Measurements from ENCODE around the gene RNF220. TPM values are rescaled to one million over a fixed set of nuclear protein-coding genes. Genes with fewer than 3 reads are reported as not detected.

RNF220 gene
- total and polyA plus RNA-seq, 9 of the 15 experiments (the other 6 are each of a cell fraction or from before 2014, with no cell fraction given): 5.1 to 117 (median 66.9) TPM

DNA sequence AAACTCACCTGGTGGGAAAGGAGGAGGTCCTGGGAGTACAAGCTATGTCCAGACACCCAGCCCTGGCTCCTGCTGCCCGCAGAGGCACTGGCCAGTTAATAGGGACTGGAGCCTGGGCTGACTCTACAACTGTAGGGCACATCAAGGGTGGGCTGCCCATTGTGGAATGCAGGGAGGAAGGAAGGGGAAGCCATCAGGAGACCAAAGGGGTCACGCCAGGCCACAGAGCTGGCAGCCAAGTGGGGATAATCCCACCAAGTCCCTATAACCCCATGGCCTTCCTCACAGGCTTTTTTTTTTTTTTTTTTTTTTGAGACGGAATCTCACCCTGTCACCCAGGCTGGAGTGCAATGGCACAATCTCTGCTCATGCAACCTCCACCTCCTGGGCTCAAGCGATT lies 254.5 kb downstream of the RNF220 start:
- TF ChIP-seq, protein P1, sequence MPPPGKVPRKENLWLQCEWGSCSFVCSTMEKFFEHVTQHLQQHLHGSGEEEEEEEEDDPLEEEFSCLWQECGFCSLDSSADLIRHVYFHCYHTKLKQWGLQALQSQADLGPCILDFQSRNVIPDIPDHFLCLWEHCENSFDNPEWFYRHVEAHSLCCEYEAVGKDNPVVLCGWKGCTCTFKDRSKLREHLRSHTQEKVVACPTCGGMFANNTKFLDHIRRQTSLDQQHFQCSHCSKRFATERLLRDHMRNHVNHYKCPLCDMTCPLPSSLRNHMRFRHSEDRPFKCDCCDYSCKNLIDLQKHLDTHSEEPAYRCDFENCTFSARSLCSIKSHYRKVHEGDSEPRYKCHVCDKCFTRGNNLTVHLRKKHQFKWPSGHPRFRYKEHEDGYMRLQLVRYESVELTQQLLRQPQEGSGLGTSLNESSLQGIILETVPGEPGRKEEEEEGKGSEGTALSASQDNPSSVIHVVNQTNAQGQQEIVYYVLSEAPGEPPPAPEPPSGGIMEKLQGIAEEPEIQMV (tag; conservative IDR thresholded peaks at IDR 0.05; ENCODE audit: low read depth): no peak
- TF ChIP-seq ZNF766 (CRISPR knock-in tag; conservative IDR thresholded peaks at IDR 0.05): no peak
- no peak for TF ChIP-seq KAT8 (IDR thresholded peaks at IDR 0.05; ENCODE audit: low read depth)
- TF ChIP-seq TAF15 (IDR thresholded peaks at IDR 0.05; ENCODE audit: low read depth, low read length): no peak
- Histone ChIP-seq H3K79me2 (ENCODE audit: control insufficient read depth, insufficient read depth, low read length) (no peaks in the 10 kb centered on the region), H3K4me3 (no peak overlapping the region), H2AFZ (ENCODE audit: low read depth, low read length) (no peak overlapping the region), H3K4me2 (ENCODE audit: insufficient read depth, low read length) (no peak overlapping the region), H3K9me3 (replicated peaks; ENCODE audit: control insufficient read depth, insufficient read depth, low read depth, low read length) (no peaks in the 10 kb centered on the region), H3K27ac (ENCODE audit: extremely low read depth, low read depth, low read length) (no peak overlapping the region), H3K4me1 (replicated peaks in 1 of 2; ENCODE audit: control insufficient read depth in 2 of 2, insufficient read depth in 2 of 2, low read length in 2 of 2) (peaks cover 0 to 16% of the 10 kb centered on the region in 2 experiments; a peak in 2 of 5 replicates), H3K27me3 (ENCODE audit: control insufficient read depth in 2 of 2, insufficient read depth in 2 of 2, low read length in 2 of 2) (peaks cover 0 to 8% of the 10 kb centered on the region in 2 experiments; a peak in 1 of 5 replicates), H4K20me1 (replicated peaks; ENCODE audit: control insufficient read depth, insufficient read depth, low read length) (0 out of 2 replicates have a peak, but pooled peaks cover 4% of the 10 kb centered on the region), H3K36me3 (ENCODE audit: control insufficient read depth, insufficient read depth, low read length) (no peaks in the 10 kb centered on the region), H3K9ac (ENCODE audit: insufficient read depth in 1 of 2, low read depth in 2 of 2, low read length in 2 of 2) (no peak overlapping the region), H3K9me1 (ENCODE audit: control insufficient read depth, insufficient read depth, low read length) (no peaks in the 10 kb centered on the region)
- in situ Hi-C loops (cut with MboI) (no loop called here), intact Hi-C loops (cut with micrococcal nuclease) (loop anchor here (5.0 to 10.0 kb wide), 2 partner anchors 48 to 445 kb away; partner anchors contain the start of gene DMAP1)
- ChIA-PET POLR2A (interaction anchor here (0.6 to 1.0 kb wide), 5 partner anchors 15 to 134 kb away, joined by 3 read pairs; partner anchors contain the start of gene TMEM53), CTCF (ENCODE audit: low intra/inter-chr PET ratio) (no interaction called here)
- DNase-seq (ENCODE audit: extremely low read depth in 1 of 4, low spot score in 3 of 4): no peak
- FAIRE-seq: no peak
- BruUV-seq (replicated peaks): no TSS peak
- WGBS (ENCODE audit: insufficient coverage, low coverage, missing lambda C conversion rate): 13% methylated on average over 3 of the region's 4 CpGs
- ATAC-seq: no peak

Data from K562 (cell line).